Ovary (tissue), 3 donors: Measurements from ENCODE around the gene PRR13.

Source experiments
- CTCF ChIP-seq, 3 donors: fragments of 450-650 bp in 2 of 3; fragments of 200-600 bp in 1 of 3; IDR thresholded peaks; one replicate each; pipeline versions ENCODE4 v1.5.1 to v1.8.0; 2016 to 2022; ENCODE audit warnings: antibody characterized with exemption in 3 of 3, mild to moderate bottlenecking in 1 of 3
- EP300 ChIP-seq: sonication (generic); formaldehyde crosslinking; IDR thresholded peaks from one replicate; pipeline ENCODE4 v1.6.1; 2017; ENCODE audit warnings: antibody characterized with exemption
- POLR2A ChIP-seq: fragments of 450-650 bp; IDR thresholded peaks from one replicate; pipeline ENCODE4 v1.6.1; 2017; ENCODE audit warnings: antibody characterized with exemption, mild to moderate bottlenecking, moderate library complexity
- donor health status: DM: no; HTN: no; CAD: no.

- no peak for TF ChIP-seq EP300
- TF ChIP-seq POLR2A = no peak
- no peak for TF ChIP-seq CTCF (IDR thresholded peaks at IDR 0.05)
These were observed 39.2 kb downstream of the PRR13 start for GRCh38 chr12:53480491-53481442.
